K562 (cell line): ENCODE results near the gene DRC1. TPM values are rescaled to one million over a fixed set of nuclear protein-coding genes. Genes with fewer than 3 reads are reported as not detected.

Experiments
- ASH1L ChIP-seq: fragments of 450-650 bp; IDR thresholded peaks from 2 replicates; pipeline ENCODE4 v1.6.1; 2018; ENCODE audit warnings: borderline replicate concordance, mild to moderate bottlenecking, low read depth; ENCODE audit not compliant: partially characterized antibody
- CBX1 ChIP-seq: sonication (generic); IDR thresholded peaks from 2 replicates; pipeline ENCODE4 v1.6.1; 2016; ENCODE audit warnings: antibody characterized with exemption, low read depth, mild to moderate bottlenecking
- CHD4 ChIP-seq: fragments of 200-600 bp; sonication (generic); IDR thresholded peaks from 3 replicates; pipeline ENCODE4 v1.6.1; 2012; ENCODE audit warnings: low read depth, mild to moderate bottlenecking, mixed read lengths, low read length, inconsistent platforms; ENCODE audit not compliant: insufficient read depth, insufficient replicate concordance, poor library complexity, severe bottlenecking
- CREB5 ChIP-seq: fragments of 250-450 bp; sonication (Bioruptor Pico); IDR thresholded peaks from 2 replicates; pipeline ENCODE4 v1.5.0; 2020; ENCODE audit warnings: mild to moderate bottlenecking
- DDX20 ChIP-seq: fragments of 450-650 bp; IDR thresholded peaks from 2 replicates; pipeline ENCODE4 v1.6.1; 2016; ENCODE audit warnings: missing genetic modification characterization, low read depth, mild to moderate bottlenecking, missing compliant biosample characterization, moderate library complexity
- DEAF1 ChIP-seq: fragments of 450-650 bp; formaldehyde crosslinking; IDR thresholded peaks from 2 replicates; pipeline ENCODE4 v1.4.0; 2020; ENCODE audit warnings: mild to moderate bottlenecking, moderate library complexity
- HIVEP1 ChIP-seq: fragments of 250-450 bp; sonication (Bioruptor Pico); IDR thresholded peaks from 2 replicates; pipeline ENCODE4 v1.4.0; 2020; ENCODE audit warnings: mild to moderate bottlenecking
- KHSRP ChIP-seq: fragments of 450-650 bp; IDR thresholded peaks from 2 replicates; pipeline ENCODE4 v1.6.1; 2017
- KLF16 ChIP-seq: IDR thresholded peaks from 2 replicates; pipeline ENCODE4 v1.6.1; 2016; ENCODE audit warnings: antibody characterized with exemption
- LARP7 ChIP-seq: fragments of 450-650 bp; IDR thresholded peaks from 2 replicates; pipeline ENCODE4 v1.6.1; 2016
- SETDB1 ChIP-seq: IDR thresholded peaks from one replicate; pipeline ENCODE4 v1.6.1; 2012; ENCODE audit warnings: low read length, control low read depth, inconsistent platforms
- THAP12 ChIP-seq: fragments of 250-450 bp; sonication (Bioruptor Pico); IDR thresholded peaks from 2 replicates; pipeline ENCODE4 v1.9.0; 2021; ENCODE audit warnings: mild to moderate bottlenecking, inconsistent platforms
- TRIM25 ChIP-seq: fragments of 450-650 bp; IDR thresholded peaks from 2 replicates; pipeline ENCODE4 v1.7.0; 2016; ENCODE audit warnings: borderline replicate concordance
- ZEB2 ChIP-seq: fragments of 450-650 bp; IDR thresholded peaks from 2 replicates; pipeline ENCODE4 v1.6.1; 2016
- ZNF311 ChIP-seq: fragments of 250-450 bp; sonication (Bioruptor Pico); IDR thresholded peaks from 2 replicates; pipeline ENCODE4 v1.4.0; 2020; ENCODE audit warnings: mild to moderate bottlenecking, moderate library complexity
- ZNF592 ChIP-seq: fragments of 450-650 bp; IDR thresholded peaks from 2 replicates; pipeline ENCODE4 v1.6.1; 2017; ENCODE audit warnings: antibody characterized with exemption, mild to moderate bottlenecking
- ZNF764 ChIP-seq: fragments of 250-450 bp; sonication (Bioruptor Pico); IDR thresholded peaks from 2 replicates; pipeline ENCODE4 v1.4.0; 2020; ENCODE audit warnings: low read depth, mild to moderate bottlenecking, moderate library complexity
- polyA plus RNA-seq, 8 experiments: library from polyadenylated mRNA; depleted of rRNA in 4 of 8; stranded (reverse) in 5 of 8; unstranded in 3 of 8; fragments of >200 nt; fragmentation: Nextera tagmentation in 2 of 8; fragmentation: Illumina TruSeq in 1 of 8; extraction: Ambion mirVana in 2 of 8; extraction: Trizol in 1 of 8; gene quantifications; 2 replicates each; pipeline versions ENCODE4 v1.2.1 to v1.2.3, GENCODE V29; 2011 to 2014; ENCODE audit warnings: inconsistent platforms in 1 of 8, missing spikeins in 1 of 8
- total RNA-seq, 7 experiments: library from RNA; depleted of rRNA in 6 of 7; stranded (reverse); fragments of >200 nt in 6 of 7; fragmentation: Illumina TruSeq in 2 of 7; extraction: Trizol in 2 of 7; gene quantifications; 2 replicates each; pipeline versions ENCODE4 v1.2.1 to v1.2.3, GENCODE V29; 2011 to 2021; ENCODE audit warnings: low replicate concordance in 1 of 7

DRC1 gene
- total and polyA plus RNA-seq, 9 of the 15 experiments (the other 6 are each of a cell fraction or from before 2014, with no cell fraction given) = 0.07 to 0.10 TPM; not detected in 7

- TF ChIP-seq ZNF592 (no peak), KLF16 (peak; percentile 23; the same call in 1 of the 2 replicates), ASH1L (no peak), HIVEP1 (CRISPR knock-in tag) (no peak), KHSRP (no peak), SETDB1 (no peak), ZNF764 (CRISPR knock-in tag) (no peak), ZEB2 (peak; percentile 80), CBX1 (no peak), DEAF1 (CRISPR knock-in tag) (no peak), THAP12 (CRISPR knock-in tag) (no peak), CHD4 (no peak), LARP7 (no peak), TRIM25 (no peak), CREB5 (CRISPR knock-in tag) (no peak), ZNF311 (CRISPR knock-in tag) (no peak), DDX20 (no peak)
Observed at GRCh38 chr2:26492749-26493515, 91.2 kb downstream of the DRC1 start (continued).
